Body of pancreas (tissue), 4 donors: Measurements from ENCODE around the gene IDUA.

Experiments used
- CTCF ChIP-seq, 7 experiments: fragments of 450-650 bp in 4 of 7; fragments of 200-600 bp in 3 of 7; sonication (generic) in 3 of 7; IDR thresholded peaks; one replicate each; pipeline ENCODE4 v1.5.1; 2016 to 2019; ENCODE audit warnings: antibody characterized with exemption in 7 of 7
- POLR2A ChIP-seq, 3 donors: fragments of 450-650 bp; IDR thresholded peaks; one replicate each; pipeline ENCODE4 v1.6.1; 2016; ENCODE audit warnings: antibody characterized with exemption in 3 of 3, mild to moderate bottlenecking in 2 of 3

- TF ChIP-seq CTCF (IDR thresholded peaks at IDR 0.05) (no peak), POLR2A (IDR thresholded peaks at IDR 0.05) (no peak)
Measured at GRCh38 chr4:1004557-1005485, 18.0 kb downstream of the IDUA start.
